ENCODE data around the gene SAMD14. TPM values are rescaled to one million over a fixed set of nuclear protein-coding genes. Genes with fewer than 3 reads are reported as not detected.

SAMD14 gene
- total RNA-seq, 1 donor from 2014 or later, result 21.5 TPM

GRCh38 chr17:50112694-50113093 is 17.3 kb downstream of the SAMD14 start:
- H3K36me3 ChIP-seq, result no peaks in the 10 kb centered on the region
- intact Hi-C loops (cut with DNase I), result loop anchor here (10.0 kb wide), 1 partner anchor 52 kb away; the partner anchor contains the start of gene SGCA
- H3K27ac ChIP-seq, result peak overlapping the region; percentile 71
- DNase-seq, result no peak
- TF ChIP-seq, protein P1, sequence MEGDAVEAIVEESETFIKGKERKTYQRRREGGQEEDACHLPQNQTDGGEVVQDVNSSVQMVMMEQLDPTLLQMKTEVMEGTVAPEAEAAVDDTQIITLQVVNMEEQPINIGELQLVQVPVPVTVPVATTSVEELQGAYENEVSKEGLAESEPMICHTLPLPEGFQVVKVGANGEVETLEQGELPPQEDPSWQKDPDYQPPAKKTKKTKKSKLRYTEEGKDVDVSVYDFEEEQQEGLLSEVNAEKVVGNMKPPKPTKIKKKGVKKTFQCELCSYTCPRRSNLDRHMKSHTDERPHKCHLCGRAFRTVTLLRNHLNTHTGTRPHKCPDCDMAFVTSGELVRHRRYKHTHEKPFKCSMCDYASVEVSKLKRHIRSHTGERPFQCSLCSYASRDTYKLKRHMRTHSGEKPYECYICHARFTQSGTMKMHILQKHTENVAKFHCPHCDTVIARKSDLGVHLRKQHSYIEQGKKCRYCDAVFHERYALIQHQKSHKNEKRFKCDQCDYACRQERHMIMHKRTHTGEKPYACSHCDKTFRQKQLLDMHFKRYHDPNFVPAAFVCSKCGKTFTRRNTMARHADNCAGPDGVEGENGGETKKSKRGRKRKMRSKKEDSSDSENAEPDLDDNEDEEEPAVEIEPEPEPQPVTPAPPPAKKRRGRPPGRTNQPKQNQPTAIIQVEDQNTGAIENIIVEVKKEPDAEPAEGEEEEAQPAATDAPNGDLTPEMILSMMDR (IDR thresholded peaks at IDR 0.05), result no peak
- peaks cover 15% of the 10 kb centered on the region for H3K4me1 ChIP-seq
- H3K4me3 ChIP-seq, result no peak overlapping the region
- no peak for ATAC-seq
- H3K9me3 ChIP-seq, result no peaks in the 10 kb centered on the region
- peaks cover 18% of the 10 kb centered on the region for H3K27me3 ChIP-seq

DNA sequence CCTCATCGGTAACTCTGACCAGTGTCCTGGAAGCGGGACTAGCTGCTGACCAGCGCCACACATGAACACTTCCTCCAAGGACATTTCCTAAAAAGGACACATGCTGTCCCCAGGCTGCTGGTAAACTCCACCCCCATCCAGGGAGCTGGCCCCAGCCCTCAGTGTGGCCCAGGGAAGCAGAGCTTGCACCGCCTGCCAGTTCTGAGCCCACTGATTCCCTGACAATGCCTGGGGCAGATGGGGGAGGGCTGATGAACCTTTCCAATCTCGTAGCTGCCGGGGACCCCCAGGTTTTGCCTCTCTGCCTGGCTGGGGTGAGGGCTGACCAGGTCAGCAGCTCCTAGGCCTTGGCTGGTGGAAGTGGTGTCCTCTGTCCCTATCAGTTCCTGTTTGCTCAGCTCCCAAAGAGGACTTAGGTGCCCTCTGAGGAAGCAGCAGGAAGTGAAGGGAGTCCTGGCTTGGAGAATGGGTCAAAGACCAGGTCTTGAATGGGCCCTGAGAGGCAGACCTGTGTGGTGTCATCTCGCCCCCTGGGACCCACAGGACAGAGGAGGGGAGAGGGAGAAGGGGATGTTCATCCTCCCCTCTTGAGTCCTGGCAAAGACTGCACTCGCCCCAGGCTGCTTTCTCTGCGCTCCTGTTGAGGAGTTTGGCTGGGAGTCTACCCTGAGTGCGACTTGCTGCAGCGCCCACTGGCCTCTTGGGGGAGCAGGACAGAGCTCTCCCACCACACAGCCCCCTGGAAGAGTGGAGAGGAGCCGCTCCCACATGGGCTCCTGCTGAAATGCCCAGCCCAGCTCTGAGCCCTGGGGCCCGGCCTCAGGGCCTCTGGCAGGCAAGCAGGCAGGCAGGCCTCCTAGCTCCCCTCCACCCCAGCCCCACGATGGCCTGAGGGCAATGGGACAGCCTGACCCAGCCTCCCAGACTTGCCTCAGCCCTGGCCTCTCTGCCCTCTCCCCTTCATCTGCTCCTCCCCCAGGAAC is 18.0 kb downstream of the SAMD14 start:
- peak overlapping the region; percentile 71 for H3K27ac ChIP-seq
- peaks cover 6% of the 10 kb centered on the region for H3K36me3 ChIP-seq
- H3K4me1 ChIP-seq, result peaks cover 9% of the 10 kb centered on the region
- H3K4me3 ChIP-seq, result no peak overlapping the region
- TF ChIP-seq, protein P1 (IDR thresholded peaks at IDR 0.05), result no peak
- no peaks in the 10 kb centered on the region for H3K9me3 ChIP-seq
- intact Hi-C loops (cut with DNase I), result loop anchor here (10.0 kb wide), 1 partner anchor 53 kb away; the partner anchor contains the start of gene SGCA
- peaks cover 12% of the 10 kb centered on the region for H3K27me3 ChIP-seq
- ATAC-seq, result peak; percentile 14
- no peak for DNase-seq

DNA sequence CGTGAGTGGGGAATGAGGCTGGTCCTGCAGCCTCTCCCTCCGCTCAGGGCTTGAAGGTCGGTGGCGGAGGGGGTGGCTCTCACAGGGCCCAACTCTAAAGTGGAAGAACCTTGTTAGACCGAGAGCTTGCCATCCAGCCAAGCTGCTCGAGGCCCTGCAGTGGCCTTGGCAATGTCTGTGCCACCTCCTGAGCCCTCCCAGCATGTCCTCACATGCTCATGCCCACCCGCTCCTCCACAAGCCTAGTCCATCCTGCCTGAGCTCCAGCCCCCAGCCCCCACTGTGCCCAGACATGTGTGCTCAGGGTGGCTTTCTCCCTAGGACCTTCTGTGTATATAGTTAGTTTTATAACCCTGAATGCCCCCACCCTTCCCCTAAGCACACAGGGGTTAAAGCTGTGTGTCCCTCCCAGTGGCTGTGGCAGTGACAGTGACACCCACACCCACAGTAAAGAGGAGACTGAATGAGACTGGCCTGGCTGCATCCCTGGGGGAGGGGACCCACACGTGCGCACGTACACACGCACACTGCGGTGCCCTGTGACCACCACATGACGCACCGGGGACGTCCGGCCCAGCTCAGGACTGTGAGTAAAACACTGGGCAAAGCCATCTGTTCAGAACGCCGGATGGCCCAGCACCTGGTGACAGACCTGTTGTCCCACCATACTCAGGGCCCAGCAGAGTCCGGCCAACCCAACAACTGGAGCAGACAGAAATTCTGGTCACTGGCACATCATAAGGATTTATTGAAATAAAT is 19.2 kb downstream of the SAMD14 start:
- TF ChIP-seq, protein P1 (IDR thresholded peaks at IDR 0.05), result no peak
- peaks cover 5% of the 10 kb centered on the region for H3K4me1 ChIP-seq
- peaks cover 15% of the 10 kb centered on the region for H3K36me3 ChIP-seq
- DNase-seq (no peak), ATAC-seq (no peak)
- H3K9me3 ChIP-seq, result no peaks in the 10 kb centered on the region
- intact Hi-C loops (cut with DNase I), result loop anchor here (10.0 kb wide), 1 partner anchor 54 kb away; the partner anchor contains the start of gene SGCA
- peaks cover 3% of the 10 kb centered on the region for H3K27me3 ChIP-seq
- H3K4me3 ChIP-seq, result no peak overlapping the region
- peak overlapping the region; percentile 71 for H3K27ac ChIP-seq

DNA sequence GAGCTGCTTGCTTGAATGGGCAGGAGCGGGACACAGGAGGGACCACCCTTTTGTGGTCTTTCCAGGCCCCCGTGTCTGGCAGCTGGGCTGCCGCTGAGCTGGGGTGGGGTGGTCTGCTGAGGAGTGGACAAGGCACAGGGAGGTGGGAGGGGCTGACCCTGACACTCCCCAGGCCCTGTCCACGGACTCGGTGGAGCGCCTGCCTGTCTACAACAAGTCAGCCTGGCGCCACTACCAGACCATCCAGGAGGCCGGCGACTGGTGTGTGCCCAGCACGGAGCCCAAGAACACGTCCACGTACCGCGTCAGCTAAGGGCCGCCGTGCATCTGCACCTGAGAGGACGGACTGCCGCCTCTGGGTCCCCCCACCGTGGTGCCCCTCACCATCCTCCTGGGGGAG is 20.2 kb downstream of the SAMD14 start:
- TF ChIP-seq, protein P1 (IDR thresholded peaks at IDR 0.05), result no peak
- H3K27me3 ChIP-seq, result no peaks in the 10 kb centered on the region
- intact Hi-C loops (cut with DNase I), result loop anchor here (10.0 kb wide), 1 partner anchor 55 kb away; the partner anchor contains the start of gene SGCA
- H3K27ac ChIP-seq, result no peak overlapping the region
- peaks cover 21% of the 10 kb centered on the region for H3K36me3 ChIP-seq
- no peaks in the 10 kb centered on the region for H3K9me3 ChIP-seq
- no peak for ATAC-seq
- H3K4me1 ChIP-seq, result peaks cover 5% of the 10 kb centered on the region
- no peak overlapping the region for H3K4me3 ChIP-seq
- DNase-seq, result no peak

DNA sequence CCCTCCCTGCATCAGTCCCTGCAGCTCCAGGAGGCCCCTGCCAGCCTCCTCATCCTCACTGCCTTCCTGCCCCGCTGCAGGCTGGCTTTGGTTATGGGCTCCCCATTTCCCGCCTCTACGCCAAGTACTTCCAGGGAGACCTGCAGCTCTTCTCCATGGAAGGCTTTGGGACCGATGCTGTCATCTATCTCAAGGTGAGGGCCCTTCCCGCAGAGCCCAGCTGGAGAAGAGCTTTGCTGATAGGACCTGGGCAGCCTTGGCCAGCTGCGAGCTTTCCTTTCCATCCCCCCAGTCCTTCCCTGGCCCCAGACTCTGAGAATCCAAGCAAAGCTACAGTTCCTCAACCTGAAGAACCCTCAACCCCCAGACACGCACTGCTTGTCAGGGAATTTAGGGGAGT is 20.8 kb downstream of the SAMD14 start:
- H3K4me1 ChIP-seq, result peaks cover 5% of the 10 kb centered on the region
- no peaks in the 10 kb centered on the region for H3K9me3 ChIP-seq

More for the DNA sequence above, 20.8 kb downstream of the SAMD14 start:
- ATAC-seq, result no peak
- no peak for DNase-seq
- Histone ChIP-seq H3K4me3 (no peak overlapping the region), H3K36me3 (peaks cover 21% of the 10 kb centered on the region), H3K27me3 (no peaks in the 10 kb centered on the region), H3K27ac (no peak overlapping the region)
- TF ChIP-seq, protein P1 (IDR thresholded peaks at IDR 0.05), result no peak
- intact Hi-C loops (cut with DNase I), result no loop called here
